Sigmoid colon (tissue), 4 donors: Measurements from ENCODE around the gene PSMA6.

Source experiments
- CTCF ChIP-seq, 4 experiments: fragments of 450-650 bp in 3 of 4; fragments of 200-600 bp in 1 of 4; IDR thresholded peaks; one replicate each; pipeline ENCODE4 v1.5.1; 2016 to 2019; ENCODE audit warnings: antibody characterized with exemption in 4 of 4, mild to moderate bottlenecking in 3 of 4, moderate library complexity in 2 of 4
- POLR2A ChIP-seq, 2 donors: fragments of 450-650 bp; IDR thresholded peaks; one replicate each; pipeline ENCODE4 v1.6.1; 2016; ENCODE audit warnings: antibody characterized with exemption in 2 of 2, mild to moderate bottlenecking in 2 of 2, moderate library complexity in 2 of 2
- POLR2AphosphoS5 ChIP-seq, 4 donors: sonication (generic); formaldehyde crosslinking; IDR thresholded peaks; one replicate each; pipeline ENCODE4 v1.6.1; 2017; ENCODE audit warnings: antibody characterized with exemption in 4 of 4

- TF ChIP-seq CTCF (IDR thresholded peaks at IDR 0.05) = no peak
- peak in 1 of 4 donors; percentile 11 for TF ChIP-seq POLR2AphosphoS5 (IDR thresholded peaks at IDR 0.05)
- no peak for TF ChIP-seq POLR2A (IDR thresholded peaks at IDR 0.05)
Observed at GRCh38 chr14:35332517-35333263, 40.5 kb downstream of the PSMA6 start.
